Measurements from ENCODE around the gene RIPK4.

RIPK4 gene
- total RNA-seq = 0 to 1.6 (median 0.33) reads per million in 9 experiments

DNA sequence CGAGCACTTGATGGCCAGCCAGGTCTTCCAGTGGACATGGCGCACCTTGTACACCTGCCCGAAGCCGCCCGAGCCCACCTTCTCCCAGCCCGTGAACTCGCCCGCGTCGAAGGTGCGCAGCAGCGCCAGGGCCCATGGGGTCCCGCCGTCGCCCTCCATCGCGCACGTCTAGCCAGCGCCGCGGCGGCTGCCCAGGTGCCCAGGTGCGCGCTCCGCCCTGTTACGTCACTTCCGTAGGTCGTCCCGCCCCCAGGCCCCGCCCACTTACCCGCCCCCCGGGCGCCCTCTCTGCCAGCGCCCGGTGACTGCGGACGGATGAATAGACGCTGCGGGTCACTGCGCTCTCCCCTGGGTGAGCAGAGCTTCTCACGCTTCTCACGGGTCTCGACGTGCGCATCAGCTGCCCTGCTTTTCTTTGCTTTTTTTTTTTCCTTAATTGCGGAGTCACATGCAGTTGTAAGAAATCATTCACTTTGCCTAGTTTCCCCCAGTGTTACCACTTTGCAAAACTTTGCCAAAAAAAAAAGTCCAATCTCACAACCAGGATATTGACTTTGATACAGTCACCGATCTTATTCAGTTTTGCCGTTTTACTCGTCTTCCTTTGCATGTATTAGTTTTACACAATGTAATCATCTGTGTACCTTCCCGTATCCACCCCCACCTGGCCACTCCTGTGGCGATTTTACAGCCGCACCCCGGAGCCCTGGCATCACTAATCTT, at the start of gene RIPK4:
TSS of gene RIPK4 (minus strand) at position 170 of the 723 bp plus-strand sequence. CDS start at position 159, 11 bp downstream.
- ATAC-seq (replicated peaks) (peak; percentile 47), DNase-seq (no peak)
- Mint-ChIP-seq H3K9me3 (no peaks in the 10 kb centered on the region), H3K36me3 (ENCODE audit: insufficient read depth) (no peaks in the 10 kb centered on the region), H3K27ac (no peak within 1 kb of the TSS), H3K27me3 (peaks cover 72 to 92% of the 10 kb centered on the region in 2 donors), H3K4me3 (peak within 1 kb of the TSS; percentile 72 to 82), H3K4me1 (ENCODE audit: low read depth in 2 of 2) (peaks cover 22 to 27% of the 10 kb centered on the region in 2 donors)

DNA sequence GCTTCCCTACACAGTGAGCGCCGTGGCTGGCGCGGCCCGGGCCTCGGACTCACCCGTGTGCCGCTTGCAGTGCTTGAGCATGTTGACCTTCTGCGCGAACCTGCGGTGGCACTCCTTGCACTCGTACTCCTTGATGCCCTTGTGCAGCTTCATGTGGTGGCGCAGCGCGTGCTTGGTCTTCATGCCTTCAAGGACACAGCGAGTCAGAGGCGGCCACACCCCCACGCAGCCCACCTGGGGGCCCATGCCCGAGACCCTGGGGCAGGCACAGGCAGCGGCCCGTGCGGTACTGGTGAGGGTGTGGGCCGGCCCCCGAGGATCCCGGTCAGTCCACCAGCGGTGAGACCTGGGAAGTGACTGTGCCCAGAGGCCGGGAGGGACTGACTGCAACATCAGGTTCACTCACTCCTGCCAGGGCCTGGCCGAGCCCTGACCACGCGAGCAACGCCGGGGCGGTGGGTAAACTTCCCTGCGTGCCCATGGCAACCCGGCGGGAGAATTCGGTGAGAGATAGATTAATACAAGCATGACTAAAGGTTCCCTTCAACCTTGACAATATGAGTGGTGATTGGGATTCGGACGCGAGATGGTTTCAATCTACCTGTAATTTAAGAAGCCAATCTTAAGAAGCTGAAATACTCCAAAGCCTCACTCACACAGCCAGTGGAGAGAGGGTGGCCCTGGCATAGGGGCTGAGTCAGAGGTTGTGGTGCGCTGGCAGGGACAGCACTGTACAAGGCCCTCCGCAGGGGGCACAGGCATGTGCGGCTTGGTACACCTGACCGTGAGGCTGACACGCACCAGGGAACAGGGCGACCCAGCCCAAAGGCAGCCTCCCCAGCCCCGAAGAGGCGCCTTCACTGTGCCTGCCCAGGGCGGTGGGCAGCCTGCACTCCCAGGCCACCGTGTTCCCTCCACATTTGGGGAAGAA, 49.1 kb upstream of the RIPK4 start:
- no peaks in the 10 kb centered on the region for H3K27me3 Mint-ChIP-seq
- no peak overlapping the region for H3K4me3 Mint-ChIP-seq
- ATAC-seq (replicated peaks) (no peak), DNase-seq (no peak)
- H3K36me3 Mint-ChIP-seq (ENCODE audit: insufficient read depth) = peaks cover 6% of the 10 kb centered on the region
- peaks cover 0 to 3% of the 10 kb centered on the region in 2 donors for H3K4me1 Mint-ChIP-seq (ENCODE audit: low read depth in 2 of 2)
- no peak overlapping the region for H3K27ac Mint-ChIP-seq
- no peaks in the 10 kb centered on the region for H3K9me3 Mint-ChIP-seq

DNA sequence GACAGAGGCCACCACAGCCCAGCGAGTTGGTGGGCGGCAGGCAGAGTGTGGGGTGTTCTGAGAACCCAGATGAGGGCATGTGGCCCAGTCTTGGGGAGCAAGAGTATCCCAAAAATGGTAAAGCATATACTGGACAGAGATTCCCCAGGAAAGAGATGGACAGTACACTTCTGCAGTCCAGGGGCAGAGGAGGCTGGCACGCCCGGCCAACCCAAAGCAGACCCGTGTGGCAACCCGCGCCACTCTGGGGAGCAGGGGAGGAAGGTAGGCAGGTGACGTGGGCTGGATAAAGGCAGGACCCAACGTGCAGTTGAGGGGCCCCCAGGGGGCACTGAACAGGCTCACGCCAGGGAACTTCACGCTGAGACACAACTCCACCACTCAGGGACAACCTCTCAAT, 46.4 kb upstream of the RIPK4 start:
- DNase-seq = no peak
- Mint-ChIP-seq H3K27me3 (no peaks in the 10 kb centered on the region), H3K36me3 (ENCODE audit: insufficient read depth) (peaks cover 9% of the 10 kb centered on the region), H3K9me3 (no peaks in the 10 kb centered on the region), H3K27ac (no peak overlapping the region), H3K4me3 (no peak overlapping the region), H3K4me1 (ENCODE audit: low read depth in 2 of 2) (no peaks in the 10 kb centered on the region)
- ATAC-seq (replicated peaks) = no peak

DNA sequence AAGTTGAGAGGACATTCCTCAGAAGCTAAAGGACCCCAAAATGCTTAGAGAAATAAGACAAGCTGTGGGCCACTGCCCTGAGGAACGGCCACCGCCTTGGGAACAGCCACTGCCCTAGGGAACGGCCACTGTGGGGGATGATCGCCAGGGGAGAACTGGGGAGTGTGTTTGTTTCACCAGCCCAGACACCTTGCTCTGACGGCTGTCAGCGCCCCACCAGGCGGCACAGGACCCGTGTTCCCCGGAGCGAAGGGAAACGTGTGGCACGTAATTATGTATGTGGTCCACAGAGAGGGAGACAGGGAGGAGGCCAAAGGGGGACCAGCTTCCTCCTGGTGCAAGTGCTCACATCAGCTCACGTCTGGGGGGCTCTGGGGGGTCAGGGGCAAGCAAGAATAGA, 45.8 kb upstream of the RIPK4 start:
- H3K4me1 Mint-ChIP-seq (ENCODE audit: low read depth in 2 of 2) = no peaks in the 10 kb centered on the region
- H3K27ac Mint-ChIP-seq = no peak overlapping the region
- peaks cover 10% of the 10 kb centered on the region for H3K36me3 Mint-ChIP-seq (ENCODE audit: insufficient read depth)
- H3K4me3 Mint-ChIP-seq = no peak overlapping the region
- ATAC-seq (replicated peaks) (no peak), DNase-seq (no peak)
- H3K27me3 Mint-ChIP-seq = no peaks in the 10 kb centered on the region
- no peaks in the 10 kb centered on the region for H3K9me3 Mint-ChIP-seq

DNA sequence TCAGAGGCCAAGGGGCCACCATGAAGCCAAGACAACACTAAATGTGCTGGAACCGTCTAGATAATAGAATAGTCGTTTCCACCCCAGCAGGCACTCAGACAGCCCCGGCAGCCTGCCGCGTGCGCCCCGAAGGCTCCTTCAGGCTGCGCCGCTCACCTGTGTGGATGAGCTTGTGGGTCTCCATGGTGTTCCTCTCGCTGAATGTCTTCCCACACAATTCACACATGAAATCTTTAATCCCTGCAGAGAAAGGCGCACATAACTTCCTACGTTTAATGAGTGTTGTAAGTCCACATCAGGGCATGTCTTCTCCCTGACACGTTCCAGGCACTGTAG, 43.7 kb upstream of the RIPK4 start:
- H3K4me1 Mint-ChIP-seq (ENCODE audit: low read depth in 2 of 2) = peaks cover 1 to 5% of the 10 kb centered on the region in 2 donors
- DNase-seq (no peak), ATAC-seq (replicated peaks) (no peak)
- peaks cover 13% of the 10 kb centered on the region for H3K36me3 Mint-ChIP-seq (ENCODE audit: insufficient read depth)
- no peak overlapping the region for H3K27ac Mint-ChIP-seq
- H3K4me3 Mint-ChIP-seq = no peak overlapping the region
- H3K27me3 Mint-ChIP-seq = no peaks in the 10 kb centered on the region
- H3K9me3 Mint-ChIP-seq = peaks cover 7 to 10% of the 10 kb centered on the region in 2 donors

DNA sequence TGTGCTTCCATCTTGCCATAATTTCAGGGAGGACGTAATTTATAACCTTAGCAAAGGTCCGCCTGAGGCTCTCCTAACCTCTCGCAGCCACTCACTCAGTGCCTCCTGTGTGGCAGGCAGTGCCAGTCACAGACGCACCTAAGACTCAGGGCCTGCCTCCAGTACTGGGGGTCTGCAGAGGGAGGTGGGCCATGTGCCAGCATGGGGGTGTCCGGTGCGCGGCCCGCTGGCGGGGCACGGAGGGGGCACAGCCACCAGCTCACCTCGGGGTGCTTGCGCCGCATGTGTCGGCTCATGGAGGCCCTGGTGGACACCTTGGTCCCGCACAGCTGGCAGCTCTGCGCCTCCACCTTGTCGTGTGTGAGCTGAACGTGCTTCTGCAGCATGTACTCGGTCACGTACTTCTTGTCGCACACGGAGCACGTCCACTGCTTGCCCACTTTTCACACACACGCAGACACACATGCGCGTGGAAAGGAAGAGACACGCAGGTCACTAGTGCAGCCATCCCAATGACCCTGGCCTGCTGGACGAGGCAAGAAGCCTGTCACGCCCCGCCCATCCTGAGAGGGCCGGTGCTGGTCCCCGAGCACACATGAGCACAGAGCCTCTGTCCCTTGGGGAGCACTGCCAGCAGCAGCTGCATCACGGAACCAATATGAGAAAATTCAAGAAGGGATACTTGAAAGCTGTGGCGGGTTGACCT, 43.2 kb upstream of the RIPK4 start:
- ATAC-seq (replicated peaks) = no peak
- Mint-ChIP-seq H3K4me3 (no peak overlapping the region), H3K36me3 (ENCODE audit: insufficient read depth) (peaks cover 13% of the 10 kb centered on the region), H3K9me3 (peaks cover 7 to 10% of the 10 kb centered on the region in 2 donors), H3K27ac (no peak overlapping the region), H3K4me1 (ENCODE audit: low read depth in 2 of 2) (peaks cover 1 to 5% of the 10 kb centered on the region in 2 donors), H3K27me3 (no peaks in the 10 kb centered on the region)
- DNase-seq = no peak

DNA sequence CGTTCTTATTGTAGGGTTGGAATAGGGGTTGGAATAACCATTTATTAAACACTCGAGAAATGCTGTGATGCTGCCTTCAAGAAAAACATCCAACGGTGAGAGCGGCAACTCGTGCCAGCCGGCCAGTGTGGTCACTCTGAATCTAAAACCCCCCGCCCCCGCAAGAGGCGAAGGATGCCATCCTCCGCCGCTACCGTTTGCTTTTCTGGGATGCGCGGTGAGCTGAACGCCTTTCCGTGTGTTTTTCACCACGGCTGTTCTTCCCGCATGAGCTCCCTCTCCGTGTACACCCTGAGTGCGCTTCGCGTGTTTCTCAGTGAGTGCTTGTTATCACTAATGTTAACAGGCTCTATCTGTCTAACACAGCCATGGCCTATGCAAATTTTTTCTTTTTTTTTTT, 42.0 kb upstream of the RIPK4 start:
- Mint-ChIP-seq H3K36me3 (ENCODE audit: insufficient read depth) (peaks cover 19% of the 10 kb centered on the region), H3K4me1 (ENCODE audit: low read depth in 2 of 2) (peaks cover 1 to 5% of the 10 kb centered on the region in 2 donors), H3K27ac (no peak overlapping the region), H3K9me3 (peaks cover 7 to 10% of the 10 kb centered on the region in 2 donors), H3K4me3 (no peak overlapping the region), H3K27me3 (no peaks in the 10 kb centered on the region)
- DNase-seq (no peak), ATAC-seq (replicated peaks) (no peak)

DNA sequence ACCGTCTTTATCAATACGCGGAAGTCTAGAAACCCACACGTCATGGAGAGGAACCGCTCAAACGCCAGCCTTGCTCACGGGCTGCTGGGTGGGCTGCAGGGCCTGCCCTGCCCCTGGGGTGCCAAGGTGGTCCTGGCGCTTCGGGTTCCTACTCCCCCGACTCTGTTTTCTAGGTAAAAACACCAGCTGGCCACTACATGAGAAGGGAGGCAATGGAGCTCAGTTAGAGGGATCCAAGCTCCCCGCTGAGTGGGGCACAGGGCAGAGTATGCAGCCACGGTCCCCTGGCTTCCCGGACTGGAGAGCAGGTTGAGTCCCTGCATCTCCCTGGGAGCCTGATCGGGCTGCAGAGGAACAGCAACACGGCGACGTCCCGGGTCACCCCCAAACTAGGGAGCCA, 41.2 kb upstream of the RIPK4 start:
- peaks cover 19% of the 10 kb centered on the region for H3K36me3 Mint-ChIP-seq (ENCODE audit: insufficient read depth)
- H3K27me3 Mint-ChIP-seq = no peaks in the 10 kb centered on the region
- H3K4me1 Mint-ChIP-seq (ENCODE audit: low read depth in 2 of 2) = peaks cover 1 to 5% of the 10 kb centered on the region in 2 donors
- H3K27ac Mint-ChIP-seq = no peak overlapping the region
- H3K4me3 Mint-ChIP-seq = no peak overlapping the region
- H3K9me3 Mint-ChIP-seq = peaks cover 7 to 10% of the 10 kb centered on the region in 2 donors
- DNase-seq (no peak), ATAC-seq (replicated peaks) (no peak)

DNA sequence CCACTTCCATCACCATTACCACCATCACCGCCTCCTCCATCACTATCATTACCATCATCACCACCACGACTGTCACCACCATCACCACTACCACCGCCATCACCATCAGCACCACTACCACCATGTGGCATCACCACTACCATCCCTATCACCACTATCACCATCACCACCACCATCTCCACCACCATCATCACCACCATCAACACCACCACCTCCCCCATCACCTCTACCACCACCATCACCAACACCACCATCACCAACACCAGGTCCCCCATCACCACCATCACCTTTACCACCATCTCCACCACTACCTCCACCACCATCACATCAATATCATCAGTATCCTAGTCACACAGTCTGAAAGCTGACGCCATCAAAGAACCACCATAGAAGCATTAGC, 39.9 kb upstream of the RIPK4 start:
- H3K9me3 Mint-ChIP-seq = peaks cover 7 to 10% of the 10 kb centered on the region in 2 donors
- DNase-seq (no peak), ATAC-seq (replicated peaks) (no peak)
- peaks cover 1 to 5% of the 10 kb centered on the region in 2 donors for H3K4me1 Mint-ChIP-seq (ENCODE audit: low read depth in 2 of 2)
- no peaks in the 10 kb centered on the region for H3K27me3 Mint-ChIP-seq
- no peak overlapping the region for H3K4me3 Mint-ChIP-seq
- peak overlapping the region; percentile 49 to 61 for H3K27ac Mint-ChIP-seq
- peaks cover 18% of the 10 kb centered on the region for H3K36me3 Mint-ChIP-seq (ENCODE audit: insufficient read depth)

DNA sequence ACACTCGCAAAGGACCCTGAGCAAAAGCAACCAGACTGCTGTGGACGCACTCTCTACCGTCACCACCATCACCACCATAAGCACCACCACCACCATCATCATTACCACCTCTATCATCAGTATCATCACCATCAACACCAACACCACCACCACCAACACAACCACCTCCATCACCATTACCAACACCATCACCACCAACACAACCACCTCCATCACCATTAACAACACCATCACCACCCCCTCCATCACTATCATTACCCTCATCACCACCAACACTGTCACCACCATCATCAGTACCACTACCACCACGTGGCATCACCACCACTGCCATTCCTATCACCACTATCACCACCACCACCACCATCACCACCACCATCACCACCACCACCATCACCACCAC, 38.8 kb upstream of the RIPK4 start:
- Mint-ChIP-seq H3K4me3 (no peak overlapping the region), H3K36me3 (ENCODE audit: insufficient read depth) (peaks cover 21% of the 10 kb centered on the region), H3K27ac (no peak overlapping the region), H3K9me3 (peaks cover 7 to 10% of the 10 kb centered on the region in 2 donors), H3K4me1 (ENCODE audit: low read depth in 2 of 2) (peaks cover 1 to 5% of the 10 kb centered on the region in 2 donors), H3K27me3 (no peaks in the 10 kb centered on the region)
- DNase-seq (no peak), ATAC-seq (replicated peaks) (no peak)

DNA sequence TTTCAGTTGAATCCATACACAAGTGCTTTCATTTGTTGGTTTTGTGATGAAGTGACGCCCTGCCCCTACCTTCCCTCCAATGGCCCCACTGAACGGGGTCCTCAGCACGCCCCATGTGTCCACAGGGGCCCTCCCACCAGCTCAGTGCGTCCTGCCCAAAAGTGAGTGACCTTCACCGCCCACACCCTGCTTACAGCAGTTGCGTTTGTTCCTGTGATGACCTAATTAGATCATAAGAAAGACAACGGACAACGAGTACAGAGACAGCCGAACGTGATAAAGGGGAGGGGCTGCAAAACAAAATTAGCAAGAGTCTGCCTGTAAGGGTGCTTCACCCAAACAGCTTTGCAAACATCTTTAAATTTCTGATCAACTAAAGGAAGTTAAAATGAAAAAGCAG, 38.2 kb upstream of the RIPK4 start:
- Mint-ChIP-seq H3K27me3 (no peaks in the 10 kb centered on the region), H3K9me3 (peaks cover 7 to 10% of the 10 kb centered on the region in 2 donors), H3K36me3 (ENCODE audit: insufficient read depth) (peaks cover 27% of the 10 kb centered on the region), H3K27ac (no peak overlapping the region), H3K4me3 (no peak overlapping the region), H3K4me1 (ENCODE audit: low read depth in 2 of 2) (peaks cover 1 to 5% of the 10 kb centered on the region in 2 donors)
- ATAC-seq (replicated peaks) = no peak
- DNase-seq = no peak

DNA sequence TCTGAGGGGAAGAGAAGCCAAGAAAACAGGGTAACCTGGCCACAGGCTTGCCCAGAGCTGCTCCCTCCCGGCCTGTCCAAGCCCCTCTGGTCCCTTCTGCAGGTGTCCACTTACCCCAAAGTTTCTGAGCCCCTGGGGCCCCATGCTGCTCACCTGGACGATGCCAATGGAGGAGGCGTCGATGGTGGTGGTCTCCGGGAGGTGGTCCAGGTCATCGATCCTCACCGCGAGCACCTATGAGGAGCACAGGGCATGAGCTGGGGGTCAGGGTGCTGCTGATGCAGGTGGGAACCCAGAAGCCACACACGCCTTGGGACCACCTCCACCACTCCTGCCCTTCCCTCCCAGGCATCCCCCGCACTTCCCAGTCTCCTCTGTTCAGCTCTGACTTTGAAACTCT, 37.5 kb upstream of the RIPK4 start:
- Mint-ChIP-seq H3K4me1 (ENCODE audit: low read depth in 2 of 2) (peaks cover 1 to 5% of the 10 kb centered on the region in 2 donors), H3K36me3 (ENCODE audit: insufficient read depth) (peaks cover 29% of the 10 kb centered on the region), H3K27me3 (no peaks in the 10 kb centered on the region)

DNA sequence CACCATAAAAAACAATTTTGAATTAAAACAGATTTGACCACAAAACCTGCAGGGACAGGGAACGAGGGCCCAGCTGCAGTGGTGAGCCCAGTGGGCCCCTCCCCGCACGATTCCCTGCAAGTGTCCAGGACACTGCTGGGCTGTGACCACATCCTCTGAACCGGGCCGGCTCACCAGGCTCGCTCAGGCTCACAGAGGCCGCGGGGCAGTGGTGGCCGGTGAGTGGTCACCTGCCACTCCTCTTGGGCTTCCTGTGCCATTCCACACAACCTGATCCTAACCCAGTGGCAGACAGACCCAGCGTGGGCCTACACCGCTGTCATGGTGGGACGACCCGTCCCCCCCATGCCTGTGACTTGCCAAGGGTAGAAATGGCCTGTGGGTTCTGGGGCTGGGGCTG, 36.5 kb upstream of the RIPK4 start:
- H3K36me3 Mint-ChIP-seq (ENCODE audit: insufficient read depth) = peaks cover 25% of the 10 kb centered on the region
- no peak for DNase-seq
- H3K9me3 Mint-ChIP-seq = peaks cover 7 to 10% of the 10 kb centered on the region in 2 donors
- no peak for ATAC-seq (replicated peaks)
- H3K4me3 Mint-ChIP-seq = no peak overlapping the region
- no peak overlapping the region for H3K27ac Mint-ChIP-seq
- H3K27me3 Mint-ChIP-seq = no peaks in the 10 kb centered on the region
- peaks cover 1 to 5% of the 10 kb centered on the region in 2 donors for H3K4me1 Mint-ChIP-seq (ENCODE audit: low read depth in 2 of 2)

More for the DNA sequence above, 37.5 kb upstream of the RIPK4 start:
- no peak overlapping the region for H3K4me3 Mint-ChIP-seq
- no peak overlapping the region for H3K27ac Mint-ChIP-seq
- DNase-seq (no peak), ATAC-seq (replicated peaks) (no peak)
- H3K9me3 Mint-ChIP-seq = peaks cover 7 to 10% of the 10 kb centered on the region in 2 donors

Measured in effector memory CD8-positive, alpha-beta T cell (primary cell).